Neural progenitor cell (in vitro differentiated cells): ENCODE data around the gene SCAPER.

Experiments
- CTCF ChIP-seq: fragments of 200-600 bp; sonication (generic); IDR thresholded peaks from 2 replicates; pipeline ENCODE4 v1.5.1; 2017; ENCODE audit warnings: antibody characterized with exemption, mild to moderate bottlenecking
- EZH2 ChIP-seq: fragments of 200-600 bp; sonication (generic); IDR thresholded peaks from 2 replicates; pipeline ENCODE4 v1.6.1; 2017; ENCODE audit warnings: antibody characterized with exemption, mild to moderate bottlenecking, moderate library complexity
- EZH2phosphoT487 ChIP-seq: fragments of 200-600 bp; sonication (generic); IDR thresholded peaks from 2 replicates; pipeline ENCODE4 v1.6.1; 2017; ENCODE audit warnings: antibody characterized with exemption

DNA sequence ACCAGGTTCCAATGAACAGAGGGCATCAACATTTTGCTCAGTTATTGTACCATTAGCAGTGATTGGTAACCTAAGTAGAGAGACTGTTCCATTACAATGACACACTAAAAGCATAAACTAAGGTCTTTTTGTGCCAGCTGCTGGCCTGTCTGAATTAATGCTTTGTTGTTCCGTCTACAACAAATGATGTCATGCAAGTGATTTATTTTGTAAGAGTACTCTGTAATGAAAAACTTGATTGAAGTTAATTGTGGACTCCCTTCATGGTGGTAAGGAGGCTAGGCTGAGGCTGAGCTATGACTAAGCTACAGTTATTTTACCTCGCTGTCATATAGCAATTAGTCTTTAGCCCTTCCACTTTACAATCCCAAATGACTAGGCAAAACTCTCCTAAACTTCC is 49.6 kb upstream of the SCAPER start:
- TF ChIP-seq CTCF (no peak), EZH2 (no peak), EZH2phosphoT487 (no peak)
